Measurements from ENCODE around the gene DGKZ.

GRCh38 chr11:46364791-46365190 is 17.5 kb downstream of the DGKZ start:
- TF ChIP-seq, protein P1, sequence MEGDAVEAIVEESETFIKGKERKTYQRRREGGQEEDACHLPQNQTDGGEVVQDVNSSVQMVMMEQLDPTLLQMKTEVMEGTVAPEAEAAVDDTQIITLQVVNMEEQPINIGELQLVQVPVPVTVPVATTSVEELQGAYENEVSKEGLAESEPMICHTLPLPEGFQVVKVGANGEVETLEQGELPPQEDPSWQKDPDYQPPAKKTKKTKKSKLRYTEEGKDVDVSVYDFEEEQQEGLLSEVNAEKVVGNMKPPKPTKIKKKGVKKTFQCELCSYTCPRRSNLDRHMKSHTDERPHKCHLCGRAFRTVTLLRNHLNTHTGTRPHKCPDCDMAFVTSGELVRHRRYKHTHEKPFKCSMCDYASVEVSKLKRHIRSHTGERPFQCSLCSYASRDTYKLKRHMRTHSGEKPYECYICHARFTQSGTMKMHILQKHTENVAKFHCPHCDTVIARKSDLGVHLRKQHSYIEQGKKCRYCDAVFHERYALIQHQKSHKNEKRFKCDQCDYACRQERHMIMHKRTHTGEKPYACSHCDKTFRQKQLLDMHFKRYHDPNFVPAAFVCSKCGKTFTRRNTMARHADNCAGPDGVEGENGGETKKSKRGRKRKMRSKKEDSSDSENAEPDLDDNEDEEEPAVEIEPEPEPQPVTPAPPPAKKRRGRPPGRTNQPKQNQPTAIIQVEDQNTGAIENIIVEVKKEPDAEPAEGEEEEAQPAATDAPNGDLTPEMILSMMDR (conservative IDR thresholded peaks at IDR 0.05), result no peak
- TF ChIP-seq ZFX (IDR thresholded peaks at IDR 0.05), result no peak
